B cell (primary cell): ENCODE results near the gene PRUNE2. TPM values are rescaled to one million over a fixed set of nuclear protein-coding genes. Genes with fewer than 3 reads are reported as not detected.

Experiments
- ATAC-seq: fragments of 200-7000 bp; cut with Tn5 transposase; one replicate; pipeline ENCODE4 v1.10.0; 2021; ENCODE audit warnings: low read depth, mild to moderate bottlenecking, moderate number of reproducible peaks, moderate library complexity
- CTCF ChIA-PET: fragments of 350-600 bp; sonication (Branson Sonifier 250); formaldehyde crosslinking; loops from one replicate; lab custom pipeline; 2021; ENCODE audit warnings: antibody characterized with exemption, inconsistent platforms; lab: Charles Lee
- POLR2A ChIA-PET: fragments of 350-600 bp; sonication (Branson Sonifier 250); formaldehyde crosslinking; loops from one replicate; lab custom pipeline; 2021; ENCODE audit warnings: antibody characterized with exemption; lab: Charles Lee
- DNase-seq: peaks from one replicate; pipeline ENCODE4 v3.0.0; 2013
- H2AFZ ChIP-seq: 2 replicates; pipeline ENCODE4 v1.6.1; 2012; ENCODE audit warnings: mild to moderate bottlenecking, low read depth, low read length; ENCODE audit not compliant: insufficient read depth, poor library complexity, severe bottlenecking
- H3K27ac ChIP-seq, 2 donors: 1 replicate in 1 of 2; 2 replicates in 1 of 2; pipeline ENCODE4 v1.5.1; 2012 to 2013; ENCODE audit warnings: low read length in 2 of 2, mild to moderate bottlenecking in 2 of 2, moderate library complexity in 1 of 2
- H3K27me3 ChIP-seq, 4 experiments: fragments of 200-600 bp in 1 of 4; sonication (generic) in 1 of 4; replicated peaks in 1 of 4; 1 replicate in 2 of 4; 2 replicates in 2 of 4; pipeline versions ENCODE4 v1.6.1 to v1.7.0; 2013 to 2016; ENCODE audit warnings: low read length in 3 of 4, mild to moderate bottlenecking in 2 of 4, mixed read lengths in 1 of 4, moderate library complexity in 1 of 4; ENCODE audit not compliant: insufficient read depth in 4 of 4, control insufficient read depth in 3 of 4; ENCODE audit errors: control extremely low read depth in 1 of 4
- H3K36me3 ChIP-seq, 2 experiments: replicated peaks in 1 of 2; 1 replicate in 1 of 2; 2 replicates in 1 of 2; pipeline versions ENCODE4 v1.6.1 to v1.7.1; 2013; ENCODE audit warnings: low read length in 1 of 2; ENCODE audit not compliant: insufficient read depth in 2 of 2, control insufficient read depth in 1 of 2; ENCODE audit errors: control extremely low read depth in 1 of 2, extremely low read depth in 1 of 2
- H3K4me1 ChIP-seq, 2 donors: fragments of 200-600 bp in 1 of 2; sonication (generic) in 1 of 2; 1 replicate in 1 of 2; 2 replicates in 1 of 2; pipeline versions ENCODE4 v1.5.1 to v1.6.1; 2013 to 2017; ENCODE audit warnings: low read length in 2 of 2; ENCODE audit not compliant: control insufficient read depth in 2 of 2, insufficient read depth in 2 of 2
- H3K4me2 ChIP-seq: replicated peaks from 2 replicates; pipeline ENCODE3; 2012; ENCODE audit warnings: mild to moderate bottlenecking, low read depth, low read length; ENCODE audit not compliant: poor library complexity, severe bottlenecking
- H3K4me3 ChIP-seq, 5 experiments: fragments of 200-600 bp in 1 of 5; sonication (generic) in 1 of 5; 1 replicate in 3 of 5; 2 replicates in 2 of 5; pipeline versions ENCODE4 v1.5.1 to v1.7.0; 2011 to 2016; ENCODE audit warnings: low read length in 4 of 5, mild to moderate bottlenecking in 4 of 5, low read depth in 2 of 5, control low read depth in 1 of 5, moderate library complexity in 1 of 5; ENCODE audit not compliant: insufficient read depth in 1 of 5; ENCODE audit errors: control extremely low read depth in 1 of 5, extremely low read depth in 1 of 5
- H3K79me2 ChIP-seq: fragments of 200-600 bp; sonication (generic); one replicate; pipeline ENCODE4 v1.6.0; 2016; ENCODE audit warnings: low read length; ENCODE audit not compliant: control insufficient read depth, insufficient read depth
- H3K9ac ChIP-seq: fragments of 200-600 bp; sonication (generic); 2 replicates; pipeline ENCODE4 v1.6.1; 2017; ENCODE audit warnings: mild to moderate bottlenecking, low read length, moderate library complexity
- H3K9me3 ChIP-seq, 3 donors: one replicate each; pipeline versions ENCODE4 v1.6.1 to v1.7.1; 2013; ENCODE audit warnings: low read length in 2 of 3; ENCODE audit not compliant: control insufficient read depth in 2 of 3, insufficient read depth in 1 of 3; ENCODE audit errors: control extremely low read depth in 1 of 3
- H4K20me1 ChIP-seq: 2 replicates; pipeline ENCODE4 v1.6.0; 2012; ENCODE audit warnings: mild to moderate bottlenecking, low read length; ENCODE audit not compliant: insufficient read depth, control insufficient read depth, poor library complexity, severe bottlenecking
- H3K27ac Mint-ChIP-seq: one replicate; pipeline ENCODE4 v1.8.0; 2021; ENCODE audit warnings: mixed read lengths
- H3K27me3 Mint-ChIP-seq: one replicate; pipeline ENCODE4 v1.8.0; 2021; ENCODE audit warnings: mixed read lengths
- H3K4me1 Mint-ChIP-seq: one replicate; pipeline ENCODE4 v1.8.0; 2021; ENCODE audit warnings: mixed read lengths
- H3K4me3 Mint-ChIP-seq: one replicate; pipeline ENCODE4 v1.8.0; 2021; ENCODE audit warnings: mixed read lengths
- H3K9me3 Mint-ChIP-seq: one replicate; pipeline ENCODE4 v1.8.0; 2022; ENCODE audit warnings: mixed read lengths; ENCODE audit not compliant: insufficient read depth
- CTCF ChIP-seq: fragments of 200-600 bp; IDR thresholded peaks from one replicate; pipeline ENCODE4 v1.8.0; 2022; ENCODE audit warnings: antibody characterized with exemption, mild to moderate bottlenecking
- EZH2 ChIP-seq: IDR thresholded peaks from 2 replicates; pipeline ENCODE4 v1.6.1; 2012; ENCODE audit warnings: borderline replicate concordance, low read depth, mild to moderate bottlenecking, moderate library complexity, low read length; ENCODE audit not compliant: insufficient read depth, poor library complexity, severe bottlenecking
- WGBS: methylation state at CpG from one replicate; pipeline ENCODE4 v1.1.5; 2013; ENCODE audit warnings: missing lambda C conversion rate; ENCODE audit not compliant: insufficient coverage; 5-methylcytosine and 5-hydroxymethylcytosine counted together
- intact Hi-C: fragments of 100-400 bp; cut with micrococcal nuclease; formaldehyde crosslinking; loops from one replicate; pipeline ENCODE4 v1.10.0; 2022
- polyA plus RNA-seq: library from polyadenylated mRNA; depleted of rRNA; stranded (reverse); fragments of >200 nt; gene quantifications from 2 replicates; pipeline ENCODE4 v1.2.3, GENCODE V29; 2012
- total RNA-seq, 2 donors: library from RNA; stranded (reverse); fragments of 120-200 nt in 1 of 2; gene quantifications; 1 replicate in 1 of 2; 2 replicates in 1 of 2; pipeline versions ENCODE4 v1.2.3 to v1.2.4, GENCODE V29; 2013 to 2022

Gene PRUNE2
- total and polyA plus RNA-seq, 2 donors (not counting 1 experiment from before 2014, with no cell fraction given), result 0.12 TPM; not detected in 1

DNA sequence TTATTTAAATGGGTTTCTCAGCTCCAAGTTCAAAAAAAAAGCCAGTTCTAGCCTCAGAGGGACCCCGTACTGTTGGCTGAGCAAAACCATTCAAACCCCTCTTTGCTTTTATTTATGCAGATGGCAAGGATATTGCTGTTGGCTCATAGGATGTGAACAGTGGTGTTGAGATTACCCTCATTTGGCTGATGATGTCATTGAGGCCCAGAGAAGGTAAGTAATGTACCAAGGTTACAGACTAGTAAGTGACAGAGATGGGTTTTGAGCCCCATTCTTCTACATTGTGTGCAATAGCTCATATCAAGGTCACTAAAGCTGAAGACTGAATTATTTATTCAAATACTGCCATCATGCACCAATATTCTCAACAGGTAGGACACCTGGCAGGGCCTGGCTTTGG is 263.8 kb downstream of the PRUNE2 start:
- no peaks in the 10 kb centered on the region for H3K36me3 ChIP-seq
- Mint-ChIP-seq H3K4me3 (no peak overlapping the region), H3K9me3 (no peaks in the 10 kb centered on the region), H3K27ac (no peak overlapping the region), H3K27me3 (no peaks in the 10 kb centered on the region), H3K4me1 (peaks cover 35% of the 10 kb centered on the region)
- H3K4me3 ChIP-seq, result no peak overlapping the region
- ATAC-seq (no peak), DNase-seq (no peak)
- no peaks in the 10 kb centered on the region for H3K27me3 ChIP-seq
- no peaks in the 10 kb centered on the region for H3K79me2 ChIP-seq
- no CpG with 5 or more reads among the region's 1 CpG for WGBS
- intact Hi-C loops, result no loop called here
- peaks cover 25 to 31% of the 10 kb centered on the region in 2 donors for H3K4me1 ChIP-seq
- no peaks in the 10 kb centered on the region for H4K20me1 ChIP-seq
- TF ChIP-seq EZH2 (no peak), CTCF (no peak)
- ChIA-PET CTCF (interaction anchor here (1.5 to 1.7 kb wide), 2 partner anchors 14 to 195 kb away, joined by 4 read pairs; no protein-coding TSS in a partner anchor), POLR2A (no interaction called here)
- H2AFZ ChIP-seq, result no peak overlapping the region
- H3K9ac ChIP-seq, result no peak overlapping the region
- no peak overlapping the region for H3K27ac ChIP-seq
- peak overlapping the region; percentile 66 for H3K4me2 ChIP-seq
- no peaks in the 10 kb centered on the region for H3K9me3 ChIP-seq

DNA sequence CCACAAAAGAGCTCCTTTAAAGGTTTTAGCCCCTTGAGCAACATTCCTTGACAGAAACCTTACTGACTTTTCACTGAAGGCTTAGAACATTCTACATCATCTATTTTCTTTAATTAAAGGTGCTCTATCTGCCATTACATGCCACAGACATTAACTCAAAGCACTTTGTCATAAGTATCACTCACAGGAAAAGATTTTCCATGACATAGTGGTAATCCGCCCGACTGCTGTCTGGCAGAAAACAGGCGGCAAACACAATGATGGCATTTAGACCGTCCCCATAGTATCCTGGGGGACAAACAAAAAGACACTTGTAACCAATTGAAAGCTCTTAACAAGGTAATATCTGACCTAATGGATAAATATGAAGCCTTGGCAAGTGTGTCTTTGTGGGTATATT is 267.9 kb downstream of the PRUNE2 start:
- DNase-seq (no peak), ATAC-seq (no peak)
- TF ChIP-seq CTCF (no peak), EZH2 (no peak)
- POLR2A ChIA-PET, result no interaction called here
- Mint-ChIP-seq H3K4me3 (no peak overlapping the region), H3K27me3 (no peaks in the 10 kb centered on the region), H3K9me3 (no peaks in the 10 kb centered on the region), H3K4me1 (peaks cover 17% of the 10 kb centered on the region), H3K27ac (no peak overlapping the region)
- no peak overlapping the region for H3K9ac ChIP-seq
- no peak overlapping the region for H3K27ac ChIP-seq
- no peak overlapping the region for H3K4me3 ChIP-seq
- 100% methylated on average over 3 of the region's 4 CpGs for WGBS
- H3K4me1 ChIP-seq, result peaks cover 12% of the 10 kb centered on the region in 2 donors
- H3K79me2 ChIP-seq, result no peaks in the 10 kb centered on the region
- H2AFZ ChIP-seq, result no peak overlapping the region
- intact Hi-C loops, result no loop called here
- H3K27me3 ChIP-seq, result no peaks in the 10 kb centered on the region
- H3K9me3 ChIP-seq, result no peaks in the 10 kb centered on the region
- no peaks in the 10 kb centered on the region for H3K36me3 ChIP-seq
- H3K4me2 ChIP-seq, result no peak overlapping the region
- no peaks in the 10 kb centered on the region for H4K20me1 ChIP-seq
- CTCF ChIA-PET, result interaction anchor here (0.5 to 0.7 kb wide), 2 partner anchors 10 to 20 kb away, joined by 3 to 4 read pairs; no protein-coding TSS in a partner anchor
